IMR-90 (cell line): ENCODE results near the gene RNU2-63P. TPM values are rescaled to one million over a fixed set of nuclear protein-coding genes. Genes with fewer than 3 reads are reported as not detected.

Experiments
- ATAC-seq: fragments of 200-7000 bp; cut with Tn5 transposase; 2 replicates; pipeline ENCODE4 v1.9.1; 2020; ENCODE audit warnings: low read depth, mild to moderate bottlenecking, moderate library complexity
- BruUV-seq: library from RNA; stranded (reverse); fragments of 400-500 nt; replicated peaks from 2 replicates; lab custom pipeline; 2021; lab: Mats Ljungman, UMichigan
- CTCF ChIA-PET: fragments of 300-600 bp; formaldehyde crosslinking; extraction: SDS; loops from one replicate; lab custom pipeline; 2021; ENCODE audit warnings: antibody characterized with exemption; lab: Yijun Ruan, JAX
- POLR2A ChIA-PET: fragments of 300-600 bp; sonication (Branson Sonifier 250); formaldehyde crosslinking; loops from one replicate; lab custom pipeline; 2022; ENCODE audit warnings: antibody characterized with exemption; ENCODE audit not compliant: unreplicated experiment; lab: Charles Lee
- DNase-seq: peaks from one replicate; pipeline ENCODE4 v3.0.0; 2013
- H2AFZ ChIP-seq: replicated peaks from 2 replicates; pipeline ENCODE3; 2013; ENCODE audit warnings: low read length, mild to moderate bottlenecking; ENCODE audit not compliant: poor library complexity
- H2AK5ac ChIP-seq: 2 replicates; pipeline ENCODE4 v1.6.1; 2013; ENCODE audit warnings: low read depth, low read length, inconsistent platforms
- H2AK9ac ChIP-seq: replicated peaks from 2 replicates; pipeline ENCODE3; 2013; ENCODE audit warnings: mild to moderate bottlenecking, low read depth, low read length, moderate library complexity; ENCODE audit not compliant: poor library complexity
- H2BK120ac ChIP-seq: 2 replicates; pipeline ENCODE4 v1.6.1; 2013; ENCODE audit warnings: low read depth, low read length, inconsistent platforms
- H2BK15ac ChIP-seq: 3 replicates; pipeline ENCODE4 v1.6.1; 2013; ENCODE audit warnings: low read depth, low read length, inconsistent platforms
- H2BK20ac ChIP-seq: 2 replicates; pipeline ENCODE4 v1.6.1; 2013; ENCODE audit warnings: low read depth, mild to moderate bottlenecking, inconsistent platforms, low read length, moderate library complexity
- H2BK5ac ChIP-seq: 2 replicates; pipeline ENCODE4 v1.6.1; 2013; ENCODE audit warnings: mild to moderate bottlenecking, low read depth, low read length, inconsistent platforms; ENCODE audit not compliant: poor library complexity, severe bottlenecking
- H3K14ac ChIP-seq: replicated peaks from 2 replicates; pipeline ENCODE4 v1.6.1; 2013; ENCODE audit warnings: low read depth, low read length, inconsistent platforms
- H3K18ac ChIP-seq: 2 replicates; pipeline ENCODE4 v1.6.1; 2013; ENCODE audit warnings: low read depth, low read length, control low read depth
- H3K23ac ChIP-seq: 2 replicates; pipeline ENCODE4 v1.6.1; 2013; ENCODE audit warnings: low read depth, low read length, inconsistent platforms
- H3K27ac ChIP-seq: 2 replicates; pipeline ENCODE4 v1.5.1; 2013; ENCODE audit warnings: mild to moderate bottlenecking, control low read depth, low read length; ENCODE audit not compliant: insufficient read depth
- H3K27me3 ChIP-seq: 2 replicates; pipeline ENCODE4 v1.6.1; 2013; ENCODE audit warnings: low read length; ENCODE audit not compliant: control insufficient read depth, insufficient read depth
- H3K36me3 ChIP-seq: 2 replicates; pipeline ENCODE4 v1.6.1; 2013; ENCODE audit warnings: low read length, mixed read lengths; ENCODE audit not compliant: control insufficient read depth, insufficient read depth
- H3K4ac ChIP-seq: 2 replicates; pipeline ENCODE4 v1.6.1; 2013; ENCODE audit warnings: low read depth, low read length, inconsistent platforms
- H3K4me1 ChIP-seq: 2 replicates; pipeline ENCODE4 v1.6.1; 2013; ENCODE audit warnings: low read length, mixed read lengths; ENCODE audit not compliant: control insufficient read depth, insufficient read depth
- H3K4me2 ChIP-seq: 2 replicates; pipeline ENCODE4 v1.6.1; 2013; ENCODE audit warnings: low read depth, mild to moderate bottlenecking, control low read depth, low read length, moderate library complexity
- H3K4me3 ChIP-seq: 2 replicates; pipeline ENCODE4 v1.5.1; 2013; ENCODE audit warnings: low read depth, mild to moderate bottlenecking, control low read depth, low read length, moderate library complexity; ENCODE audit not compliant: insufficient read depth
- H3K56ac ChIP-seq: 2 replicates; pipeline ENCODE4 v1.6.1; 2013; ENCODE audit warnings: low read length, inconsistent platforms; ENCODE audit not compliant: insufficient read depth; ENCODE audit errors: extremely low read depth
- H3K79me1 ChIP-seq, 2 experiments: 2 replicates each; pipeline ENCODE4 v1.6.1; 2013; ENCODE audit warnings: low read length in 2 of 2, inconsistent platforms in 1 of 2, low read depth in 1 of 2
- H3K9ac ChIP-seq: 2 replicates; pipeline ENCODE4 v1.6.1; 2013; ENCODE audit warnings: low read depth, low read length, control low read depth
- H3K9me1 ChIP-seq: 2 replicates; pipeline ENCODE4 v1.6.1; 2013; ENCODE audit warnings: low read length, inconsistent platforms; ENCODE audit not compliant: insufficient read depth
- H3K9me3 ChIP-seq: 2 replicates; pipeline ENCODE4 v1.6.1; 2013; ENCODE audit warnings: low read length; ENCODE audit not compliant: control insufficient read depth, insufficient read depth
- H4K20me1 ChIP-seq: 2 replicates; pipeline ENCODE4 v1.6.1; 2013; ENCODE audit warnings: low read length, inconsistent platforms; ENCODE audit not compliant: insufficient read depth
- H4K5ac ChIP-seq: 2 replicates; pipeline ENCODE4 v1.6.1; 2013; ENCODE audit warnings: mild to moderate bottlenecking, low read depth, low read length, control low read depth
- H4K8ac ChIP-seq, 2 experiments: 2 replicates each; pipeline ENCODE4 v1.6.1; 2013; ENCODE audit warnings: low read depth in 2 of 2, low read length in 2 of 2, control low read depth in 1 of 2, inconsistent platforms in 1 of 2
- H4K91ac ChIP-seq: 2 replicates; pipeline ENCODE4 v1.6.1; 2013; ENCODE audit warnings: low read depth, low read length, inconsistent platforms; ENCODE audit not compliant: insufficient read depth
- BHLHE40 ChIP-seq: fragments of 150-350 bp; IDR thresholded peaks from 2 replicates; pipeline ENCODE4 v1.6.1; 2016; ENCODE audit warnings: mild to moderate bottlenecking, low read depth, low read length
- CEBPB ChIP-seq: IDR thresholded peaks from 2 replicates; pipeline ENCODE4 v1.6.1; 2012; ENCODE audit warnings: low read depth, low read length, improper control_type of control experiment
- CHD1 ChIP-seq: IDR thresholded peaks from 2 replicates; pipeline ENCODE4 v1.6.1; 2012; ENCODE audit warnings: low read depth, low read length, improper control_type of control experiment
- CTCF ChIP-seq: conservative IDR thresholded peaks from 2 replicates; pipeline ENCODE4 v1.5.1; 2012; ENCODE audit warnings: mild to moderate bottlenecking, low read depth, low read length, improper control_type of control experiment
- MAFK ChIP-seq: IDR thresholded peaks from 2 replicates; pipeline ENCODE4 v1.6.1; 2012; ENCODE audit warnings: low read depth, low read length, improper control_type of control experiment
- MAZ ChIP-seq: IDR thresholded peaks from 2 replicates; pipeline ENCODE4 v1.6.1; 2012; ENCODE audit warnings: low read depth, mild to moderate bottlenecking, low read length, improper control_type of control experiment, moderate library complexity, borderline replicate concordance
- MXI1 ChIP-seq: IDR thresholded peaks from 2 replicates; pipeline ENCODE4 v1.6.1; 2012; ENCODE audit warnings: low read depth, mild to moderate bottlenecking, low read length, moderate library complexity, borderline replicate concordance
- RAD21 ChIP-seq: IDR thresholded peaks from 2 replicates; pipeline ENCODE4 v1.6.1; 2012; ENCODE audit warnings: low read length, improper control_type of control experiment
- RCOR1 ChIP-seq: IDR thresholded peaks from 2 replicates; pipeline ENCODE4 v1.6.1; 2012; ENCODE audit warnings: mild to moderate bottlenecking, low read length, improper control_type of control experiment; ENCODE audit not compliant: insufficient replicate concordance
- RFX5 ChIP-seq: IDR thresholded peaks from 2 replicates; pipeline ENCODE4 v1.8.0; 2012; ENCODE audit warnings: low read depth, mild to moderate bottlenecking, low read length, moderate library complexity
- SMC3 ChIP-seq: fragments of 150-350 bp; IDR thresholded peaks from 2 replicates; pipeline ENCODE4 v1.6.1; 2016; ENCODE audit warnings: low read depth, mild to moderate bottlenecking, antibody characterized with exemption, low read length, moderate library complexity
- WGBS, 2 experiments: methylation state at CpG; one replicate each; pipeline versions ENCODE4 v1.1.5 to v1.1.7; 2013; ENCODE audit warnings: missing lambda C conversion rate in 2 of 2; ENCODE audit not compliant: insufficient read length in 1 of 2; ENCODE audit errors: extremely low coverage in 2 of 2; 5-methylcytosine and 5-hydroxymethylcytosine counted together
- dilution Hi-C: fragments of 300-500 bp; cut with HindIII; formaldehyde crosslinking; loops from one replicate; pipeline ENCODE4 v1.14.3; 2018; ENCODE audit warnings: low sequenced_read_pairs; ENCODE audit not compliant: unreplicated experiment
- in situ Hi-C: fragments of 300-500 bp; cut with MboI; formaldehyde crosslinking; loops from 3 replicates; pipeline ENCODE4 v1.14.3; 2019; ENCODE audit warnings: low sequenced_read_pairs, inconsistent platforms, mixed read lengths
- intact Hi-C: fragments of 100-400 bp; cut with micrococcal nuclease; formaldehyde crosslinking; loops from 2 replicates; pipeline ENCODE4 v1.10.0; 2022
- polyA plus RNA-seq, 3 experiments: library from polyadenylated mRNA; depleted of rRNA; stranded (reverse); fragments of >200 nt; gene quantifications; 2 replicates each; pipeline ENCODE4 v1.2.3, GENCODE V29; 2012; ENCODE audit warnings: low replicate concordance in 1 of 3
- total RNA-seq: library from RNA; depleted of rRNA; stranded (reverse); fragments of >200 nt; gene quantifications from 2 replicates; pipeline ENCODE4 v1.2.3, GENCODE V29; 2012

The RNU2-63P gene
- total and polyA plus RNA-seq, 2 of the 4 experiments (the other 2 are of a cell fraction), result under 0.01 TPM; not detected in 1

GRCh38 chr2:88024509-88024908 is 8.2 kb upstream of the RNU2-63P start:
- H2BK5ac ChIP-seq, result no peak overlapping the region
- H2AK5ac ChIP-seq, result no peak overlapping the region
- H2AK9ac ChIP-seq, result no peak overlapping the region
- H3K9me1 ChIP-seq, result no peaks in the 10 kb centered on the region; the same call in 1 of the 2 replicates
- no peak overlapping the region for H3K4me3 ChIP-seq
- no peak overlapping the region for H3K4ac ChIP-seq
- H3K4me1 ChIP-seq, result no peaks in the 10 kb centered on the region
- in situ Hi-C loops, result loop anchor here (25.0 kb wide), 1 partner anchor 812 kb away; no protein-coding TSS in a partner anchor
- no peak for DNase-seq
- H3K36me3 ChIP-seq, result peaks cover 11% of the 10 kb centered on the region
- H2BK20ac ChIP-seq, result no peak overlapping the region
- dilution Hi-C loops, result no loop called here
- TF ChIP-seq CHD1 (no peak), CEBPB (no peak), MAFK (no peak), CTCF (no peak), SMC3 (no peak), RCOR1 (no peak), BHLHE40 (no peak), RFX5 (no peak), MXI1 (no peak), MAZ (no peak), RAD21 (no peak)
- H2BK15ac ChIP-seq, result no peak overlapping the region
- no peaks in the 10 kb centered on the region for H3K27me3 ChIP-seq
- no peak overlapping the region for H2BK120ac ChIP-seq
- no peak overlapping the region for H3K27ac ChIP-seq
- no peak overlapping the region for H3K4me2 ChIP-seq
- intact Hi-C loops, result no loop called here
- H2AFZ ChIP-seq, result no peak overlapping the region
- no peak overlapping the region for H3K9ac ChIP-seq
- no peaks in the 10 kb centered on the region for H4K20me1 ChIP-seq
- BruUV-seq, result no TSS peak
- H4K91ac ChIP-seq, result no peak overlapping the region
- no peak overlapping the region for H3K14ac ChIP-seq
- no peak overlapping the region for H3K56ac ChIP-seq
- no peak overlapping the region for H3K23ac ChIP-seq
- peaks cover 0 to 3% of the 10 kb centered on the region in 2 experiments; a peak in 2 of 4 replicates for H3K79me1 ChIP-seq
- no peak overlapping the region for H4K8ac ChIP-seq
- WGBS, 2 experiments, result no CpG with 5 or more reads among the region's 6 CpGs
- ATAC-seq, result no peak
- no peak overlapping the region for H4K5ac ChIP-seq
- no peak overlapping the region for H3K18ac ChIP-seq
- H3K9me3 ChIP-seq, result no peaks in the 10 kb centered on the region
- ChIA-PET POLR2A (no interaction called here), CTCF (interaction anchor here (0.7 kb wide), 1 partner anchor 21 kb away, joined by 5 read pairs; no protein-coding TSS in a partner anchor)
